D721Med (cell line): Measurements from ENCODE around the gene ATG10.

ENCODE experiments used
- DNase-seq: peaks from one replicate; pipeline ENCODE4 v3.0.0; 2011; ENCODE audit warnings: low spot score; ENCODE audit not compliant: insufficient read length
- FAIRE-seq: peaks from 2 replicates; lab custom pipeline; 2011; peaks lifted over from hg19 to GRCh38; lab: Jason Lieb, UNC
- TF ChIP-seq, protein P1 (sequence below): IDR thresholded peaks from 2 replicates; pipeline ENCODE4 v1.5.1; 2012; ENCODE audit warnings: mild to moderate bottlenecking, control low read depth; ENCODE audit not compliant: insufficient read depth; ENCODE audit errors: missing control alignments

ATG10 gene

DNA sequence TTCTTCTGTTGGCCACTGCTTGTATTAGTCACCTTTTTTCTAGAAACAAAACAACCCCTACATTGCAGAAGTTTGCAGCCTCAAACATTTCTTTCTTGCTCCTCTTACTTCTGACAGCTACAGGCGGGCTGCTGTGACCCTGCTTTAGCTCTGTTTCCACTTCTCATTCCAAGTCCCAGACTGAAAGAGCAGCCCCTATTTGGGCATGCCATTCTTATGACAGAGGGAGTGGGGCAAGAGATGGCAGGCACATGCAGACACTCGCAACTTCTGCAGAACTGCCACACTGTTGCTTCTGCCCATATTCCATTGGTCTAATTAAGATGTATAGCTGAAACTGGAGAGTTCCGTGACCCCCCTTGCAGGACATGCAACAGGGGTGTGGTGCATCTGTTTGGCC lies 325.9 kb downstream of the ATG10 start:
- FAIRE-seq (no peak), DNase-seq (no peak)
- TF ChIP-seq, protein P1, sequence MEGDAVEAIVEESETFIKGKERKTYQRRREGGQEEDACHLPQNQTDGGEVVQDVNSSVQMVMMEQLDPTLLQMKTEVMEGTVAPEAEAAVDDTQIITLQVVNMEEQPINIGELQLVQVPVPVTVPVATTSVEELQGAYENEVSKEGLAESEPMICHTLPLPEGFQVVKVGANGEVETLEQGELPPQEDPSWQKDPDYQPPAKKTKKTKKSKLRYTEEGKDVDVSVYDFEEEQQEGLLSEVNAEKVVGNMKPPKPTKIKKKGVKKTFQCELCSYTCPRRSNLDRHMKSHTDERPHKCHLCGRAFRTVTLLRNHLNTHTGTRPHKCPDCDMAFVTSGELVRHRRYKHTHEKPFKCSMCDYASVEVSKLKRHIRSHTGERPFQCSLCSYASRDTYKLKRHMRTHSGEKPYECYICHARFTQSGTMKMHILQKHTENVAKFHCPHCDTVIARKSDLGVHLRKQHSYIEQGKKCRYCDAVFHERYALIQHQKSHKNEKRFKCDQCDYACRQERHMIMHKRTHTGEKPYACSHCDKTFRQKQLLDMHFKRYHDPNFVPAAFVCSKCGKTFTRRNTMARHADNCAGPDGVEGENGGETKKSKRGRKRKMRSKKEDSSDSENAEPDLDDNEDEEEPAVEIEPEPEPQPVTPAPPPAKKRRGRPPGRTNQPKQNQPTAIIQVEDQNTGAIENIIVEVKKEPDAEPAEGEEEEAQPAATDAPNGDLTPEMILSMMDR, result no peak

DNA sequence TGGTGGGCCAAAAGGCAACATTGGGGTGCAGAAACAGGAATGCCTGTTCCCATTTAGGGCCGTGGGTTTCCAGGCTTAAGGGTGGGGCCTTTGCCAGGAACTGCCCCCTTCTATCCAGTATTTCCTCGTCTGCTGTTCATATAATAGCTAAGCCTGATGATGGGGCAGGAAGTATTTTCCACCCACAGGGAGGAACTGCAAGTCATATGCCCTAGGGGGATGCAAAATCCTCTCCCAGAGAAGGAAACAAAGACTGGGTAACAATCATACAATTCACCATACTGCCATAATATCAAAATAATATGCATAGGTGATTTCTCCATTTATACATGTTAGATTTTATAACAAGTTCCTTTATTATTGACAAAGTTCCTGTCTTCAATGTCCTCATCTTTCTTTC lies 326.8 kb downstream of the ATG10 start:
- TF ChIP-seq, protein P1, result no peak
- no peak for FAIRE-seq
- no peak for DNase-seq

DNA sequence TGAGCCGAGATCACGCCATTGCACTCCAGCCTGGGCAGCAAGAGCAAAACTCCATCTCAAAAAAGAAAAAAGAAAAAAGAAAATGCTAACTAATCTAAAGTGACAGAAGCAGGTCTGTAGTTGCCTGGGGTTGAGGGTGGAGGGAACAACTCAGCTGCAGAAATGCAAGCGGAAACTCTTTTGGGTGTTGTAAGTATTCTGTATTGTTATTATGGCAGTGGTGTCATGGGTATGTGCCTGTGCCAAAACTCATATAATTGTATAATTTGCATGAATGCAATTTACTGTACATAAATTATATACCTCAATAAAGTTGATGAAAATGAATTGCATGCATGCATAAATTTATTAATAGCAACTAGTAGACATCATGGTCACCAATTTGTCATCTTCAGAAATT lies 329.4 kb downstream of the ATG10 start:
- no peak for FAIRE-seq
- DNase-seq, result no peak
- TF ChIP-seq, protein P1, result no peak
